ENCODE measurements around the gene AATK.
"Not testable (repeated sequence)": the region's sequence is repeated elsewhere in the genome, so short reads cannot be mapped to it uniquely, and the experiment has no call there.

Gene AATK

DNA sequence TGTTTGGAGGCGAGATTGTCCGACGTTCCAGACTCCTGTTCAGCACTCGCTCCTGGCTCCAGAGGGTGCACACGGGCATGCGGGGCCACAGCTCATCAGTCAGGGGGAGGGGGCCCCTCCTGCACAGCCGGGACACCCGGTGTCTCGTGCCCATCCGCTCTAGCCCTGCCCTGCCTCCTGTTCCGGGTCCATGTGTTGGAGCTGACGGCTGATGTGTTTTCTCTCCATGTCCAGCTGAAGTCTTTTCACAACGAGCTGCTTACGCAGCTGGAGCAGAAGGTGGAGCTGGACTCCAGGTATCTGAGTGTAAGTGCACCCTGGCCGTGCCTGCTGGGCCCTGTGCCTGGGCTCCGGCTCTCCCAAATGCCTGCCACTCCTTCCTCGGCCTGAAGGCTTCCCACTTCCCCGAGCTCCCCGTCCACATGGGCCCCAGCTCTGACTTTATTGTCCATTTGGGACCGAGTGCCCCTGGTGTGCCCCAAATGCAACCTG, 80.6 kb downstream of the AATK start:
- DNase-seq = no peak

DNA sequence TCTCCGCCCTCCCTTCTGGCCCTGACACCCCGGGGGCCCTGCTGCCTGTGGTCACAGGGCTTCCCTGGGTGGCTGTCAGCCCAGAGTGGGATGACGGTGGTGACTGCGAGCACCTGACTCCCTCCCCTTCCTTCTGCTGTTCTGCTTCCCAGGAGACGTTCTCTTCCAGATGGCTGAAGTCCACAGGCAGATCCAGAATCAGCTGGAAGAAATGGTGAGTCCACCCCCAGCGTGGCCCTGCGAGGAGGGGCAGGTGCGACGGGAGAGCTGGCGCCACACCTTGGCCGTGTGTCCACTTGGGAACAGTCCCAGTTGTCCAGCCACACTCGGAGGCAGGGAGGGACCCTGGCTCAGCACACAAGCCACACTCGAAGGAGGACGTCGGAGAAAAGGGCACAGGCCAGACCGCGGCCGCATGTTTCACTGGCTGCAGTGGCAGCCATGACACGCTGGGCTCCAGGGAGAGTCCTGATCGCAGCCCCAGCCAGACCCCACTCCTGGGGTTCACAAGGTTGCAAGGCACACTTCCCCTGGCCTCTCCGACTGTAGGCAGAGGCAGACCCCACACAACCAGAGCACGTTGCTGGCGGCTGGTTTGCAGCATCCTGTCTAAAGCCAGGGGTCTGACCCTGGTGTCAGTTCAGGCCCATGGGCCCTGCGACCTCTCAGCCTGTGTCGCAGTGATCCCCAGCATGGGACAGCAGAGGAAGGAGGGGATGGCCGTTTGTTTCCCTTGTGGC, 81.2 kb downstream of the AATK start:
- DNase-seq = no peak

DNA sequence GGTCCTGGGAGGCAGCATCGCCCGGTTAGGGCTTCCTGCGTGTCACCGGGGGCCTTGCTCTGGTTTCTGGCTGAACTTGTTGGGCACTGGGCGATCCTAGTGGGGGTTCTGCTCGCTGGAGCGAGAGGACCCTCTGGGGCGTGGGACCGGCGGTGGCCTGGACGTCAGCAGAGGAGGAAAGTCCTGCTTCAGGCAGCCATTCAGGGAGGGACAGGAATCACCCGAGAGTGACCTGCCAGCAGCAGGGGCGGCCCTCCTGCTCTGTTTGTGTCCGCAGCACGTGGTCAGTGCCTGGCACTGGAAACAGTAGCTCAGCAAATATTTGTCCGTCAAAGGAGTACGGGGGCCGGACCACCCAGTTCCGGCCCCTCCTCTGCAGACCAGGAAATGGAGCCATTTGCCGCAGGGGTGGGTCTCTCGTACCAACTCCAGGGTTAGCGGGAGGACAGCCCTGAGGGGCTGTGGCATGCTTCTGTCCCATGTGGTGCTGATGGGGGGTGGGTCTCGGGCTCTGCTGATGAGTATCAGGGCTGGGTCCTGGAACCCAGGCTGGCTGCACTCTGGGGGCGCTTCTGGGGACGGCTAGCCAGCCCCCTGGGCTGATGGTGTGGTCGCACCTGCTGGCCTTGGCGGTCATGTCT, 82.8 kb downstream of the AATK start:
- DNase-seq = no peak

DNA sequence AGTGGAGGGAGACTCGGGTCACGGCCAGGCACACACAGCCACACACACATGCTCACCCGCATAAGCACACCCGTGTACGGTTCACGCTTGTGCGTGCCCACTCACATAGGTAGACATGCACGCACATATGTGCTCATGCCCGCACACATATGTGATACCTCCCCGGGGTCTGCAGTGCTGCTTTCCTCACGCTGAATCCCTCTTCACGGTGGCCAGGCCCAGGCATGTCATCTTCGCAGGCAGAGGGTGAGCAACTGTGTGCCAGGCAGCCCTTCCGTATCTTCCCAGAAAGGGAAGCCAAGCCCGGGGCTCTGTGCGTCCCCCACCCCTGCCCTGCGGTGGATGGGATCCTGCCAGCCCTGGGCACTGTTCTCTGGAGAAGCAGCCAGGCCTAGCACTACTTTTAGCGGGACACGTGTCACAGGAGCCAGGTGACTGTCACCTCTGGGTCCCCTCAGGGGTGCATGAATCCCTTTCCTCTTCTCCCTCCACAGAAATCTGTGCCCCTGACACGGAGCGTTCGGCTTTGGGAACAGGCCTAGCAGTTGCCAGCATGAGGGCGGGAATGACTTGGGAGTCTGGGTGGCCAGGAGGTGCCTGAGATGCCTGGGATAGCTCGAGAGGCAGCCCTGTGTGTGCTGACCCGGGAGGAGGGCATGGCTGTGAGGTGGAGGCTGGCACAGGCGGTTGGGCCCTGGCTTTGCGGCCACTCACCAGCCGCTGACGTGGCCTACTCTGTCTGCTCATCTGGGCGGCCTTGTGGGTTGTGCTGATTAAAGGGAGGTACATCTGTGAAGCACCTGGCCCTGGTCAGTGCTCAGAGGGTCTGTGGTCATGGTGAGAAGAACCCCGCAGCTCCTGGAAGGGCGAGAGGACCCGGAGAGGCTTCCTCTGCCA, 83.6 kb downstream of the AATK start:
- DNase-seq = no peak

GRCh38 chr17:81081222-81082176, 84.5 kb downstream of the AATK start:
- no peak for DNase-seq

- no peak for DNase-seq
These were observed 86.0 kb downstream of the AATK start for GRCh38 chr17:81080019-81080418.

GRCh38 chr17:81078026-81078913, 87.8 kb downstream of the AATK start:
- DNase-seq = not testable (repeated sequence)

DNA sequence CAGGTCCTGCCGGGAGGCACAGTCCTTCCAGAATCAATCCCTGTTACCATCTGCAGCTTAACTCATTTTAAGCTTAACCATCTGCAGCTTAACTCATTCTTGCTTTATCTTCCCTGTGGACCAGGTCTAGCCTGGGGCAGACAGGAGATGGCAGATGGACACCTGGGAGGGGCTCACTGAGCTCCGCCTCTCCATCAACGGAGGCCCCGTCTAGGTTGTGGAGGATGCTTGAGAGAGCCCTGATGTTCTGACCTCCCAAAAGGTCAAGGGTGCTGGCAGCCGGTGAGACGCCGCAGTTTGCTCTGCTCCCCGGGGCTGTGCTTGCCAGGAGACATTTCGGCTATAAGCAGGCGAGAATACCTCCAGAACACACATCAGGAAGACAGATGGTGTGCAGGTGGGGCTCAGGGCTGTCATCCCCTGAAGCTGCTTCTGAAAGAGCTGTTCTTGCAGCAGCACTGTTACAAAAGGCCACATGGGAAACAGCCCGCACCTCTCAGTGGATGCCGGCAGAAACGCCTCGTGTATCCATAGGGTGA, 89.8 kb downstream of the AATK start:
- no peak for DNase-seq

DNA sequence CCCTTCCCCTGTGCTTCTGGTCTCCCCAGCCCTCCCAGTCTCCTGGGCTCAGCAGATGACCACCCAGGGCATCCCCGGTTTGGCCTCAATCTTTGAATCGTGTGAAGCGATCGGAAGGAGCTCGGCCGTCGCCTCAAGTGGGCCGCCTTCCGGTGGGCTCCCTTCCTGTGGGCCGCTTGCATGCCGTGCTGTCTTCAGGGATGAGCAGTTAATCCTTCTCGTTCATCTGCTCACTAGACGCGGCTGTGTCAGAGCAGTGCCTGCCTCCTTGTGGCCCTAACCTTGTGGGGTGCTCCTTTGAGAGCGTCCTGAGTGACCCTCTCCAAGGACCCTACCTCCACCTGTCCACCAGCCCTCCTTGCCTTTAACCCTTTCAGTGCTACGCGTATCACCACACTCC, 90.7 kb downstream of the AATK start:
- no peak for DNase-seq

DNA sequence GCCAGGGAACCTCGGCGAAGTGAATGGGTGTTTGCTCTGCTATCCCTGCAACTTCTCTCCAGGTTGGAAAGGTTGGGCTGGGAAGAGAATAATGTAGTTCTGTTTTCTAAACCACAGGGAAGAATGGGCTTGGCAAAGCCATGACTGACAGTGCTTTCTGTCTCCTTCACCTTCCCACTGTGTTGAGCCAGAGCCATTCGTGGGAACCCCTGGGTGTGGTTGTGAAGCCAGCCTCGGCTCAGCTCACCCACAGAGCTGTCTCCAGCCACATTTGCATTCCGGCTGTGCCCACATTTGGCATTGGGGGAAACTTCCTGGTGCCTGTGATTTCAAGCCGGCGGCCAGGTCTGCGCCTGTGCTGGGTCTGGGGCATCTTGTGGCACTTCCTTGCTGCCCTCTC, 91.1 kb downstream of the AATK start:
- no peak for DNase-seq

DNA sequence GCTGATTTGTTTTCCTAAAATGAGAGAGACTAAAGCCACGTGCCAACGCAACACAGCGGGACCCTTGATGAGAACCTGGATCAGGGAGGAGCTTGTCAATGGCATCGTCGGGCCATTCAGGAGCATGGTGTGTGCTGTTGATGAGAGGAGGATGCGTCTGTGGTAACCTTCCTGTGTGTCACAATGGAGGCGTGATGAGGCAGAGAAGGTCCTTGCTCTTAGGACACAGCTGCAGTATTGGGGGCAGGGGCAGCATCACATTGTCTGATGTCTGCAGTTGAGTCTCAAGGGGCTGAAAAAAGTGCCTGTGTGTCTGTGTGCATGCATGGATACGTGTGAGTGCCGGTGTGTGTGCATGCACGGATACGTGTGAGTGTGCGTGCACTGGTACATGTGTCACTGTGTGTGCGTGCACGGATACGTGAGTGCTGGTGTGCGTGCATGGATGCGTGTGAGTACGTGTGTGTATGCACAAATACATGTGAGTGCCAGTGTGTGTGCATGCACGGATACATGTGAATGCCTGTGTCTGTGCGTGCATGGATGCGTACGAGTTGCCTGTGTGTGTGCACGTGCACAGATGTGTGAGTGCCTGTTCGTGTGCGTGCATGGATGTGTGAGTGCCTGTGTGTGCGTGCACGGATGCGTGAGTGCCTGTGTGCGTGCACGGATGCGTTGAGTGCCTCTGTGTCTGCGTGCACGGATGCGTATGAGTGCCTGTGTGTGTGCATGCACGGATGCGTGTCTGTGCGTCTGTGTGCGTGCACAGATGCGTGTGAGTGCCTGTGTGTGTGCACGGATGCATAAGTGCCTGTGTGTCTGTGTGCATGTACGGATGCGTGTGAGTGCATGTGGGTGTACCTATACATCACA, 91.8 kb downstream of the AATK start:
- DNase-seq = no peak

DNA sequence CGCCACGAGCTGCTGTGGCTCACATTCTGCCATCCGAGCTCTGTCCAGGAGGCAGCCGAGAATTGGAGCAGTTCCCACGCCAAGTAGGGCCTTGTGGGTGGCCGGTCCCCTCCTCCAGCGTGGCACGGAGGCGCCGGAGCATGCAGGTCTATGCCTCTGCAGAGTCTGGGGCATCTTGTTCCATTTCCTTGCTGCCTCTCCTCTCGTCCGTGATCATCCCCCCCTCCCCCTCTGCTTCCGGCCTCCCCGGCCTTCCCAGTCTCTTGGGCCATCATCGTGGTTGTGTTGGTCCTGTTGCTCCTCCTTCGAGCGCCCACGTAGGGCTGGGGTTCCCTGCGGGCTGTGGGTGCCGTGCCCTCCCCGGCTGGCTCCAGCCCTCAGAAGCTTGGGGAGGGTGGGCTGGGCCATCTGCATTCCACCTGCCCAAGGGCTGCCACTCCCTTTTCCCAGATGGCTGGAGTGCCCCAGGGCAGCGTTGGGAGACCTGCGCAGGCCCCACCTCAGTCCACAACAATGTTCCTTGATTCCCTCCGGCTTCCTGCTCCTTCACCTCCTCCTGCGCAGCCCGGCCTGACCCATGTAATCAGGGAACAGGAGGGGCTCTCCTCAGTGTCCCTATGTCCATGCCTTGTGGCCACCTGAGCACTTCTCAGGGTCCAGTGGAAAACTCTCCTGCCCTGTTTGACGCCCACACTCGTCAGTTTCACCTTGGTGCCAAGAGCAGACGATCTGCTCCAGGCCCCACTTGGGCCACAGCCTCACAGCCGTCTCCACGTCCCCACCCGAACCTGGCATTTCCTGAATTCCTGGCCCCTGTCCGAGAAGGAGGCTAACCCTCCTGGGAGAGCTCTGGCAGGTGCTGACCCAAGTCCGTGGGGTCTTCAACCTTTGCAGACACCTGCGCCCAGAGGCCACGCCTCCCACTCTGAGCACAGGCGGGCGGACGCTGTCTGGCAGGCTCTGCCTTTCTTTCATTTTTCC, 94.0 kb downstream of the AATK start:
- no peak for DNase-seq

DNA sequence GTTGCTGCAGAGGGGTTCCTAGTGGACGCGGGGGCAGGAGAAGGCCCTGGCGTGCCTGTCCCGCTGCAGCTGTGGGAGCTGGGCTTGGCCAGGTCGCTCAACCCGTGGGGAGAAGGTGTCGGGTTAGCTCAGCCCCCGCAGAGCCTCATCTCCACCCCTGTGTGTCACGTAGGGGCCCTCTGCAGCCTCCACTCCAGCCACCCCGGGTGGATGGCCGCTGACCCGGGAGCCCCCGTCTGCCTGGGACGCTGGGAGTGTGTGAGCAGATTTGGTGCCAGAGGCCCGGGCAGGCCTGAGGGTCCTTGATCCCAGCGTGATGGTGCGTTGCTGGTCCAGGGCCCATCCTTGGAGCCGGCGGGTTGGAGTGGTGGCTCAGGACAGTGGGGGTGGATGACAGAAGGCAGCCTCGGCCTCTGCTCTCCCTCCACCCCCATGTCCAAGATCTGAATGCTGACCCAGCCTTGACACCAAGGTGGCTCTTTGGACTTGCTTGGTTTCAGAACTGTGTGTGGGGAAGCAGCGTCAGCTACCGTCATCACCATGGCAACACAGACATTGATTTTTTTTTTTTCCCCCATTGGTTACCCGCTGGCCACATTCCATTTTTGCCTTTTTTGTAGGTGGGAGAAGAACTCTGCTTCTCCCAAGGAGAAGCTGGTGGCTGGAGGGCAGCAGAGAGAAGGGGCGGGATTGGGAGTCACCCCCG, 95.3 kb downstream of the AATK start:
- no peak for DNase-seq

- DNase-seq = no peak
These were observed 96.8 kb downstream of the AATK start for GRCh38 chr17:81069135-81069645.

GRCh38 chr17:81068411-81069134, 97.4 kb downstream of the AATK start:
- no peak for DNase-seq

GRCh38 chr17:81067391-81067811, 98.6 kb downstream of the AATK start:
- DNase-seq = no peak
